Tibial artery (tissue), 4 donors: ENCODE measurements around the gene SEC24C.

Experiments used
- DNase-seq, 2 donors: peaks; one replicate each; pipeline ENCODE4 v3.0.0-alpha.2; 2019
- H3K27ac ChIP-seq, 2 donors: fragments of 200-600 bp; sonication (generic) in 1 of 2; 1 replicate in 1 of 2; 2 replicates in 1 of 2; pipeline ENCODE4 v1.5.1; 2018 to 2019; ENCODE audit warnings: mild to moderate bottlenecking in 1 of 2
- H3K27me3 ChIP-seq, 2 donors: fragments of 200-600 bp; sonication (generic) in 1 of 2; one replicate each; pipeline versions ENCODE4 v1.5.1 to v1.6.0; 2016 to 2019
- H3K36me3 ChIP-seq, 3 donors: fragments of 200-600 bp; sonication (generic) in 2 of 3; one replicate each; pipeline ENCODE4 v1.5.1; 2016 to 2019; ENCODE audit warnings: mild to moderate bottlenecking in 2 of 3
- H3K4me1 ChIP-seq, 4 donors: fragments of 200-600 bp; sonication (generic) in 2 of 4; 1 replicate in 3 of 4; 2 replicates in 1 of 4; pipeline ENCODE4 v1.5.1; 2016 to 2019
- H3K4me3 ChIP-seq, 2 donors: fragments of 200-600 bp; sonication (generic) in 1 of 2; 1 replicate in 1 of 2; 2 replicates in 1 of 2; pipeline ENCODE4 v1.5.1; 2018 to 2019; ENCODE audit warnings: mild to moderate bottlenecking in 2 of 2
- H3K9me3 ChIP-seq, 3 donors: fragments of 200-600 bp; sonication (generic) in 1 of 3; one replicate each; pipeline ENCODE4 v1.5.1; 2016 to 2019
- CTCF ChIP-seq, 2 experiments: fragments of 200-600 bp in 1 of 2; fragments of 450-650 bp in 1 of 2; IDR thresholded peaks; one replicate each; pipeline ENCODE4 v1.5.1; 2017 to 2019; ENCODE audit warnings: antibody characterized with exemption in 2 of 2, mild to moderate bottlenecking in 1 of 2, moderate library complexity in 1 of 2
- intact Hi-C: fragments of 100-400 bp; cut with DNase I; formaldehyde crosslinking; loops from one replicate; pipeline ENCODE4 v1.15.0; 2023; ENCODE audit warnings: low total_unique reads

The SEC24C gene

GRCh38 chr10:73800560-73801252 is 56.5 kb downstream of the SEC24C start:
- no peak for TF ChIP-seq CTCF (IDR thresholded peaks at IDR 0.05)
- no peaks in the 10 kb centered on the region for H3K9me3 ChIP-seq
- peaks cover 88 to 100% (median 96%) of the 10 kb centered on the region in 3 donors for H3K36me3 ChIP-seq
- no peaks in the 10 kb centered on the region for H3K27me3 ChIP-seq
- intact Hi-C loops, result no loop called here
- no peak overlapping the region for H3K4me3 ChIP-seq
- H3K27ac ChIP-seq, result no peak overlapping the region
- no peaks in the 10 kb centered on the region for H3K4me1 ChIP-seq
- no peak for DNase-seq

- H3K4me3 ChIP-seq, result no peak overlapping the region
- H3K27me3 ChIP-seq, result no peaks in the 10 kb centered on the region
- no peak for DNase-seq
- intact Hi-C loops, result no loop called here
- no peaks in the 10 kb centered on the region for H3K4me1 ChIP-seq
- H3K9me3 ChIP-seq, result no peaks in the 10 kb centered on the region
- no peak overlapping the region for H3K27ac ChIP-seq
- TF ChIP-seq CTCF (IDR thresholded peaks at IDR 0.05), result no peak
- H3K36me3 ChIP-seq, result peaks cover 87 to 100% (median 96%) of the 10 kb centered on the region in 3 donors
These were observed 57.0 kb downstream of the SEC24C start for GRCh38 chr10:73801253-73801590.

GRCh38 chr10:73802276-73802991 is 58.3 kb downstream of the SEC24C start:
- intact Hi-C loops, result no loop called here
- Histone ChIP-seq H3K36me3 (peaks cover 86 to 100% (median 96%) of the 10 kb centered on the region in 3 donors), H3K9me3 (no peaks in the 10 kb centered on the region), H3K27me3 (no peaks in the 10 kb centered on the region), H3K4me1 (peaks cover 0 to 7% (median 3%) of the 10 kb centered on the region in 4 donors), H3K4me3 (no peak overlapping the region), H3K27ac (no peak overlapping the region)
- no peak for DNase-seq
- no peak for TF ChIP-seq CTCF (IDR thresholded peaks at IDR 0.05)

GRCh38 chr10:73803680-73804286 is 59.6 kb downstream of the SEC24C start:
- intact Hi-C loops, result no loop called here
- H3K9me3 ChIP-seq, result no peaks in the 10 kb centered on the region
- DNase-seq, result no peak
- H3K4me3 ChIP-seq, result no peak overlapping the region
- peaks cover 0 to 13% (median 3%) of the 10 kb centered on the region in 4 donors for H3K4me1 ChIP-seq
- H3K36me3 ChIP-seq, result peaks cover 78 to 100% (median 94%) of the 10 kb centered on the region in 3 donors
- no peak for TF ChIP-seq CTCF (IDR thresholded peaks at IDR 0.05)
- no peak overlapping the region for H3K27ac ChIP-seq
- H3K27me3 ChIP-seq, result no peaks in the 10 kb centered on the region

- intact Hi-C loops, result no loop called here
- H3K4me3 ChIP-seq, result no peak overlapping the region
- H3K9me3 ChIP-seq, result no peaks in the 10 kb centered on the region
- DNase-seq, result no peak
- peaks cover 0 to 27% (median 17%) of the 10 kb centered on the region in 4 donors for H3K4me1 ChIP-seq
- H3K36me3 ChIP-seq, result peaks cover 59 to 78% (median 70%) of the 10 kb centered on the region in 3 donors
- H3K27me3 ChIP-seq, result no peaks in the 10 kb centered on the region
- no peak for TF ChIP-seq CTCF (IDR thresholded peaks at IDR 0.05)
- H3K27ac ChIP-seq, result no peak overlapping the region
These were observed 62.2 kb downstream of the SEC24C start for GRCh38 chr10:73806176-73806950.
